ENCODE measurements around the gene PRR20G.

DNA sequence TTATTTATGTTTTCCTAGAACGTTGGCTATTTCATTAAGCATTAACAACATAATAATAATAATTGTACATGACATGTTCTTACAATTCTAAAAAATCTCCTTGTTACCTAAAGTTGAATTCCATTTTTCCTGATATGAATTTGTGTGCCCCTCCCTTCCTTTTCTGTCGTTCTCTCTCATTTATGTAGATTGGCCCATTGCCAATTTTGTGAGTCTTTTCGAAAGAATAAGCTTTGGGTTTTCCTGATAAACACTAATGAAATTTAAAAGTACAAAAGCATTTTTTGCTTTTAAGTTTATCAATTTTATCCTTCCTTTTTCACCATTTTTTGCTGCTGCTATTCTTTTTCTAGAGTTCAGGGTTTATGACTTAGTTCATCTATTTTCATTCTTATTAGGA lies 50.0 kb downstream of the PRR20G start:
- TF ChIP-seq ZNF311 (tag by site-specific recombination; IDR thresholded peaks at IDR 0.05; ENCODE audit: borderline replicate concordance): no peak
- TF ChIP-seq ZFP37 (tag by site-specific recombination; IDR thresholded peaks at IDR 0.05): no peak
- TF ChIP-seq, protein P1, sequence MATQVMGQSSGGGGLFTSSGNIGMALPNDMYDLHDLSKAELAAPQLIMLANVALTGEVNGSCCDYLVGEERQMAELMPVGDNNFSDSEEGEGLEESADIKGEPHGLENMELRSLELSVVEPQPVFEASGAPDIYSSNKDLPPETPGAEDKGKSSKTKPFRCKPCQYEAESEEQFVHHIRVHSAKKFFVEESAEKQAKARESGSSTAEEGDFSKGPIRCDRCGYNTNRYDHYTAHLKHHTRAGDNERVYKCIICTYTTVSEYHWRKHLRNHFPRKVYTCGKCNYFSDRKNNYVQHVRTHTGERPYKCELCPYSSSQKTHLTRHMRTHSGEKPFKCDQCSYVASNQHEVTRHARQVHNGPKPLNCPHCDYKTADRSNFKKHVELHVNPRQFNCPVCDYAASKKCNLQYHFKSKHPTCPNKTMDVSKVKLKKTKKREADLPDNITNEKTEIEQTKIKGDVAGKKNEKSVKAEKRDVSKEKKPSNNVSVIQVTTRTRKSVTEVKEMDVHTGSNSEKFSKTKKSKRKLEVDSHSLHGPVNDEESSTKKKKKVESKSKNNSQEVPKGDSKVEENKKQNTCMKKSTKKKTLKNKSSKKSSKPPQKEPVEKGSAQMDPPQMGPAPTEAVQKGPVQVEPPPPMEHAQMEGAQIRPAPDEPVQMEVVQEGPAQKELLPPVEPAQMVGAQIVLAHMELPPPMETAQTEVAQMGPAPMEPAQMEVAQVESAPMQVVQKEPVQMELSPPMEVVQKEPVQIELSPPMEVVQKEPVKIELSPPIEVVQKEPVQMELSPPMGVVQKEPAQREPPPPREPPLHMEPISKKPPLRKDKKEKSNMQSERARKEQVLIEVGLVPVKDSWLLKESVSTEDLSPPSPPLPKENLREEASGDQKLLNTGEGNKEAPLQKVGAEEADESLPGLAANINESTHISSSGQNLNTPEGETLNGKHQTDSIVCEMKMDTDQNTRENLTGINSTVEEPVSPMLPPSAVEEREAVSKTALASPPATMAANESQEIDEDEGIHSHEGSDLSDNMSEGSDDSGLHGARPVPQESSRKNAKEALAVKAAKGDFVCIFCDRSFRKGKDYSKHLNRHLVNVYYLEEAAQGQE (tag by site-specific recombination; IDR thresholded peaks at IDR 0.05): no peak
- TF ChIP-seq, protein P2, sequence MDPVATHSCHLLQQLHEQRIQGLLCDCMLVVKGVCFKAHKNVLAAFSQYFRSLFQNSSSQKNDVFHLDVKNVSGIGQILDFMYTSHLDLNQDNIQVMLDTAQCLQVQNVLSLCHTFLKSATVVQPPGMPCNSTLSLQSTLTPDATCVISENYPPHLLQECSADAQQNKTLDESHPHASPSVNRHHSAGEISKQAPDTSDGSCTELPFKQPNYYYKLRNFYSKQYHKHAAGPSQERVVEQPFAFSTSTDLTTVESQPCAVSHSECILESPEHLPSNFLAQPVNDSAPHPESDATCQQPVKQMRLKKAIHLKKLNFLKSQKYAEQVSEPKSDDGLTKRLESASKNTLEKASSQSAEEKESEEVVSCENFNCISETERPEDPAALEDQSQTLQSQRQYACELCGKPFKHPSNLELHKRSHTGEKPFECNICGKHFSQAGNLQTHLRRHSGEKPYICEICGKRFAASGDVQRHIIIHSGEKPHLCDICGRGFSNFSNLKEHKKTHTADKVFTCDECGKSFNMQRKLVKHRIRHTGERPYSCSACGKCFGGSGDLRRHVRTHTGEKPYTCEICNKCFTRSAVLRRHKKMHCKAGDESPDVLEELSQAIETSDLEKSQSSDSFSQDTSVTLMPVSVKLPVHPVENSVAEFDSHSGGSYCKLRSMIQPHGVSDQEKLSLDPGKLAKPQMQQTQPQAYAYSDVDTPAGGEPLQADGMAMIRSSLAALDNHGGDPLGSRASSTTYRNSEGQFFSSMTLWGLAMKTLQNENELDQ (tag by site-specific recombination; IDR thresholded peaks at IDR 0.05; ENCODE audit: low read depth): no peak
- TF ChIP-seq, protein P3, sequence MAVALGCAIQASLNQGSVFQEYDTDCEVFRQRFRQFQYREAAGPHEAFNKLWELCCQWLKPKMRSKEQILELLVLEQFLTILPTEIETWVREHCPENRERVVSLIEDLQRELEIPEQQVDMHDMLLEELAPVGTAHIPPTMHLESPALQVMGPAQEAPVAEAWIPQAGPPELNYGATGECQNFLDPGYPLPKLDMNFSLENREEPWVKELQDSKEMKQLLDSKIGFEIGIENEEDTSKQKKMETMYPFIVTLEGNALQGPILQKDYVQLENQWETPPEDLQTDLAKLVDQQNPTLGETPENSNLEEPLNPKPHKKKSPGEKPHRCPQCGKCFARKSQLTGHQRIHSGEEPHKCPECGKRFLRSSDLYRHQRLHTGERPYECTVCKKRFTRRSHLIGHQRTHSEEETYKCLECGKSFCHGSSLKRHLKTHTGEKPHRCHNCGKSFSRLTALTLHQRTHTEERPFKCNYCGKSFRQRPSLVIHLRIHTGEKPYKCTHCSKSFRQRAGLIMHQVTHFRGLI (tag by site-specific recombination; IDR thresholded peaks at IDR 0.05): no peak
- TF ChIP-seq, protein P4, sequence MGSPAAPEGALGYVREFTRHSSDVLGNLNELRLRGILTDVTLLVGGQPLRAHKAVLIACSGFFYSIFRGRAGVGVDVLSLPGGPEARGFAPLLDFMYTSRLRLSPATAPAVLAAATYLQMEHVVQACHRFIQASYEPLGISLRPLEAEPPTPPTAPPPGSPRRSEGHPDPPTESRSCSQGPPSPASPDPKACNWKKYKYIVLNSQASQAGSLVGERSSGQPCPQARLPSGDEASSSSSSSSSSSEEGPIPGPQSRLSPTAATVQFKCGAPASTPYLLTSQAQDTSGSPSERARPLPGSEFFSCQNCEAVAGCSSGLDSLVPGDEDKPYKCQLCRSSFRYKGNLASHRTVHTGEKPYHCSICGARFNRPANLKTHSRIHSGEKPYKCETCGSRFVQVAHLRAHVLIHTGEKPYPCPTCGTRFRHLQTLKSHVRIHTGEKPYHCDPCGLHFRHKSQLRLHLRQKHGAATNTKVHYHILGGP (tag by site-specific recombination; IDR thresholded peaks at IDR 0.05): no peak
- no peak for TF ChIP-seq ZNF133 (tag by site-specific recombination; IDR thresholded peaks at IDR 0.05)
- TF ChIP-seq, protein P5, sequence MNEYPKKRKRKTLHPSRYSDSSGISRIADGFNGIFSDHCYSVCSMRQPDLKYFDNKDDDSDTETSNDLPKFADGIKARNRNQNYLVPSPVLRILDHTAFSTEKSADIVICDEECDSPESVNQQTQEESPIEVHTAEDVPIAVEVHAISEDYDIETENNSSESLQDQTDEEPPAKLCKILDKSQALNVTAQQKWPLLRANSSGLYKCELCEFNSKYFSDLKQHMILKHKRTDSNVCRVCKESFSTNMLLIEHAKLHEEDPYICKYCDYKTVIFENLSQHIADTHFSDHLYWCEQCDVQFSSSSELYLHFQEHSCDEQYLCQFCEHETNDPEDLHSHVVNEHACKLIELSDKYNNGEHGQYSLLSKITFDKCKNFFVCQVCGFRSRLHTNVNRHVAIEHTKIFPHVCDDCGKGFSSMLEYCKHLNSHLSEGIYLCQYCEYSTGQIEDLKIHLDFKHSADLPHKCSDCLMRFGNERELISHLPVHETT (tag by site-specific recombination; IDR thresholded peaks at IDR 0.05): no peak
- TF ChIP-seq, protein P6, sequence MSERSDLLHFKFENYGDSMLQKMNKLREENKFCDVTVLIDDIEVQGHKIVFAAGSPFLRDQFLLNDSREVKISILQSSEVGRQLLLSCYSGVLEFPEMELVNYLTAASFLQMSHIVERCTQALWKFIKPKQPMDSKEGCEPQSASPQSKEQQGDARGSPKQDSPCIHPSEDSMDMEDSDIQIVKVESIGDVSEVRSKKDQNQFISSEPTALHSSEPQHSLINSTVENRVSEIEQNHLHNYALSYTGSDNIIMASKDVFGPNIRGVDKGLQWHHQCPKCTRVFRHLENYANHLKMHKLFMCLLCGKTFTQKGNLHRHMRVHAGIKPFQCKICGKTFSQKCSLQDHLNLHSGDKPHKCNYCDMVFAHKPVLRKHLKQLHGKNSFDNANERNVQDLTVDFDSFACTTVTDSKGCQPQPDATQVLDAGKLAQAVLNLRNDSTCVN (tag by site-specific recombination; optimal IDR thresholded peaks at IDR 0.05): no peak
- TF ChIP-seq ZNF140 (tag by site-specific recombination; IDR thresholded peaks at IDR 0.05): no peak
